MM.1S (cell line): Measurements from ENCODE around the gene DAAM2.

Experiments
- CTCF ChIP-seq: fragments of 300-600 bp; sonication (generic); IDR thresholded peaks from 2 replicates; pipeline ENCODE4 v1.5.1; 2016; ENCODE audit warnings: antibody characterized with exemption, low read length, mixed read lengths
- EZH2 ChIP-seq: fragments of 300-600 bp; sonication (generic); optimal IDR thresholded peaks from 2 replicates; pipeline ENCODE3; 2017; ENCODE audit warnings: low read depth, mild to moderate bottlenecking, antibody characterized with exemption, low read length, mixed read lengths

GRCh38 chr6:39892490-39893129, 100.4 kb downstream of the DAAM2 start:
- TF ChIP-seq CTCF (peak; percentile 57), EZH2 (no peak)
